GM12891 (cell line): Measurements from ENCODE around the gene PEX14.
"Not testable (repeated sequence)": the region's sequence is repeated elsewhere in the genome, so short reads cannot be mapped to it uniquely, and the experiment has no call there.

Source experiments
- DNase-seq: peaks from one replicate; pipeline ENCODE4 v3.0.0; 2011; ENCODE audit warnings: low spot score; ENCODE audit not compliant: insufficient read length
- FAIRE-seq: peaks from 2 replicates; lab custom pipeline; 2011; peaks lifted over from hg19 to GRCh38; lab: Jason Lieb, UNC
- PAX5 ChIP-seq: IDR thresholded peaks from 2 replicates; pipeline ENCODE4 v1.6.1; 2011; ENCODE audit warnings: low read length, moderate library complexity, mild to moderate bottlenecking; ENCODE audit not compliant: insufficient read depth, severe bottlenecking
- POLR2A ChIP-seq: IDR thresholded peaks from 2 replicates; pipeline ENCODE4 v1.6.1; 2011; ENCODE audit warnings: low read depth, low read length, control low read depth
- POLR2AphosphoS5 ChIP-seq: IDR thresholded peaks from 2 replicates; pipeline ENCODE4 v1.6.1; 2011; ENCODE audit warnings: low read depth, low read length, control low read depth
- POU2F2 ChIP-seq: IDR thresholded peaks from 2 replicates; pipeline ENCODE4 v1.6.1; 2011; ENCODE audit warnings: low read depth, mild to moderate bottlenecking, control low read depth, low read length, moderate library complexity
- SPI1 ChIP-seq: IDR thresholded peaks from 2 replicates; pipeline ENCODE4 v1.6.1; 2011; ENCODE audit warnings: low read depth, low read length, control low read depth
- TAF1 ChIP-seq: IDR thresholded peaks from 2 replicates; pipeline ENCODE4 v1.6.1; 2011; ENCODE audit warnings: low read depth, low read length, control low read depth

Gene PEX14

DNA sequence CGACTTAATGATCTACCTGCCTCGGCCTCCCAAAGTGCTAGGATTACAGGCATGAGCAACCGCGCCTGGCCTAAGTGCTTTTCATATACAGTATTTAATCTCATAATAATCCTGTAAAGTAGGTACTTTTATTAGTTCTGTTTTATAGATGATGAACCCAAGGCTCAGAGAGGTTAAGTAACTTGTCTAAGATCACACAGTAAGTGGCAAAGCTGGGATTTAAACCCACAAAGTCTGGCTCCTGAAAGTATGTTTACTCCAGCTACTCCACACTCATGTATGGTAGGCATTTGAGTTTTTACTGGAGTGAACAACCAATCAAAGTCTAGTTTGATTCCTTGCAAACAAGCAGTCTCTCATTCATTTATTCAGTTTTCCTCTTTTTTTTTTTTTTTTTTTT lies 4.7 kb upstream of the PEX14 start:
- TF ChIP-seq POU2F2: no peak
- no peak for TF ChIP-seq PAX5
- TF ChIP-seq POLR2A: no peak
- TF ChIP-seq TAF1: no peak
- TF ChIP-seq SPI1: no peak
- TF ChIP-seq POLR2AphosphoS5: no peak
- no peak for FAIRE-seq
- no peak for DNase-seq

- no peak for TF ChIP-seq POLR2AphosphoS5
- TF ChIP-seq TAF1: no peak
- TF ChIP-seq POLR2A: no peak
- no peak for TF ChIP-seq POU2F2
- no peak for TF ChIP-seq SPI1
- no peak for TF ChIP-seq PAX5
- FAIRE-seq (no peak), DNase-seq (no peak)
Observed at GRCh38 chr1:10471411-10472219, 3.1 kb upstream of the PEX14 start.

DNA sequence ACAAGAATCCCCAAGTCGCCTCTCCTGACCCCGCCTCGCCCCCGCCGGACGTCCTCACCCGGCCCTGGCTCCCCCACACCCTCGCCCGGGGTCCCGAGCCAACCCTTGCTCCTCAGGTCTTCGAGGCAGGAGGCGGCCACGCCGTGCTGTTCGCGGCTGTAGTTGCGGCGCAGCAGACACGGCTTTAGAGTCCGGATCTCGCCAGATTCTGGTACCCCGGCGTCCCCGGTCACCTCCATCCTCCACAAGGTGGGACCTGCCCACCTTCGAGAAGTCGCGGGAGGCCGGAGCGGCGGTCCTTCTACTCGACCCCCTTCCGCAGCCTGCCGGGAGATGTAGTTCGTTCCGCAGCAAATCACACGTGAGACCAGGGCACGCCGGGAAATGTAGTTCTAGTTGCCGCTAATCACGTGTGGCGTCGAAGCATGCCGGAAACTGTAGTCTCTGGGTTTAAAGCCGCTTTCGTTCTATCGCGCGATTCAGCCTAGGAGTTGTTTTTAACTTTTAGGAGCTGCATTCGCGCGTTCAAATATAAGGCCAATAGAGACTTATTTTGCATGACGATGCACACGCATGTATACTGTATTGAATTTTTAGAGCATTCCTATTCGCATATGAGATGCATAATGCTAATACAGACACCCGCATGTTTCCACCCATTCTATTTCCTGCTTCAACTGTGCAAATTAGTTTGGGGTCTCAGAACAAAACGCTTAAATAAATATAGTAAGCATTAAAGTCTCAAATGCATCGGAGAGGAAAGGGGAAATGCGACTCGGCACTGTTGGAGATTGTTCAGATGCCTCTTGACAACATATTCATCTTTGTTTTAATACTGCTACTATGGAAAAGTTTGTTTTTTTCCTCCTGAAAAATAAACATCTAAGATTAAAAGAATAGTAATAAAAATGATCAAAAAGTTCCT lies 2.3 kb upstream of the PEX14 start, which contains the start of gene DFFA:
DFFA (minus strand) TSS at position 310 of the 925 bp plus-strand sequence; CDS start at position 239, 71 bp downstream.
- DNase-seq (peak; percentile 83), FAIRE-seq (peak; percentile 96)
- TF ChIP-seq TAF1: peak; percentile 78
- peak; percentile 59 for TF ChIP-seq SPI1
- no peak; the same call in 1 of the 2 replicates for TF ChIP-seq POU2F2
- peak; percentile 84 for TF ChIP-seq PAX5
- TF ChIP-seq POLR2AphosphoS5: peak; percentile 76; the same call in 1 of the 2 replicates
- TF ChIP-seq POLR2A: peak; percentile 81

DNA sequence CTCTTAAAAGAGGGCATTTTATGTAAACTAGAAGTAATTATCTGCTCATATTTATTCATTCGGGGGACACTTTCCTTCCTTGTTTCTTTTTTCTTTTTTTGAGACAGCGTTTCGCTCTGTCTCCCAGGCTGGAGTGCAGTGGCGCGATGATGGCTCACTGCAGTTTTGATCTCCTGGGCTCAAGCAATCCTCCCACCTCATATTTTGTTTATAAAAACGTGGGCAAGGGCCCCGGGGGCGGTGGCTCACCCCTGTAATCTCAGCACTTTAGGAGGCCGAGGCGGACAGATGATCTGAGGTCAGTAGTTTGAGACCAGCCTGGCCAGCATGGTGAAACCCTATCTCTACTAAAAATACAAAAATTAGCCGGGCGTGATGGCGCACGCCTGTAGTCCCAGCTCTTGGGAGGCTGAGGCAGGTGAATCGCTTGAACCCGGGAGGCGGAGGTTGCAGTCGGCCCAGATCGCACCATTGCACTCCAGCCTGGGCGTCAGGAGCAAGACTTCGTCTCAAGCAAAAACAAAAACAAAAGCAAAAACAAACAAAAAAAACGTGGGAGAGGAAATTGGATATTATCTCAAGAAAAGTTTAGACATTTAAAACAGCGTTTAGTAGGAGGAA lies 1.5 kb upstream of the PEX14 start:
- no peak for TF ChIP-seq PAX5
- TF ChIP-seq POU2F2: no peak
- no peak for TF ChIP-seq POLR2AphosphoS5
- TF ChIP-seq POLR2A: no peak
- TF ChIP-seq TAF1: no peak
- no peak for TF ChIP-seq SPI1
- DNase-seq (no peak), FAIRE-seq (no peak)

DNA sequence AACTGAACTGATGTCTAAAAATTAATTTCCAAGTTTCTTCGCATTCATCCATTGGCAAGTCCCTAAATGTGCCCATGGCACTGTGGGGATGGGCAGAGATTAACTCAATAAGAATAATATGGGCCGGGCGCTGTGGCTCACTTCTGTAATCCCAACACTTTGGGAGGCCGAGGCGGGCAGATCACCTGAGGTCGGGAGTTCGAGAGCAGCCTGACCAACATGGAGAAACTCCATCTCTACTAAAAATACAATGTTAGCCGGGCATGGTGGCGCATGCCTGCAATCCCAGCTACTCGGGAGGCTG lies 489 bp upstream of the PEX14 start:
- not testable (repeated sequence) for DNase-seq, FAIRE-seq

DNA sequence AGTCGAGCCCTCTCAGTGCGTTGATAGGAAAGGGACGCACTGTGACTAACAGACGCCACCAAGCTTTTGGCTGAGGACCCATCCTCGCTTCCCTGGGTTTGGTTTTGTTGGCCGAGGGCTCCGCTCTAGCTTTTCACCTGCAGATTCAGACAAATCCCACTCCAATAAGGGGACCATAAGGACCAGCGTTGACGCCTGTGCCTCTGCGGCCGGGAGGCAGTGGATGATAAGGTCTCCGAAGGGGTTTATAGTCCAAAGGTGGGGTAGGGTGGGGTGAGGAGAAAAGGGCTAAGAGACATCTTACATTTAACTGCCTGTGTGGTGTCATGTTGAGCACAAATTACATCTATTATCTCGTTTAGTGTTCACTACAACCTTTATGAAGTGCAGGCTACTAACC lies 760 bp downstream of the PEX14 start:
- FAIRE-seq (no peak), DNase-seq (no peak)
- TF ChIP-seq SPI1: no peak
- TF ChIP-seq TAF1: no peak
- no peak for TF ChIP-seq POLR2AphosphoS5

- no peak for TF ChIP-seq POU2F2
- no peak for TF ChIP-seq POLR2AphosphoS5
- TF ChIP-seq POLR2A: no peak
- TF ChIP-seq PAX5: no peak
- no peak for TF ChIP-seq SPI1
- TF ChIP-seq TAF1: no peak
- DNase-seq (no peak), FAIRE-seq (no peak)
Observed at GRCh38 chr1:10479296-10479695, 4.5 kb downstream of the PEX14 start.

DNA sequence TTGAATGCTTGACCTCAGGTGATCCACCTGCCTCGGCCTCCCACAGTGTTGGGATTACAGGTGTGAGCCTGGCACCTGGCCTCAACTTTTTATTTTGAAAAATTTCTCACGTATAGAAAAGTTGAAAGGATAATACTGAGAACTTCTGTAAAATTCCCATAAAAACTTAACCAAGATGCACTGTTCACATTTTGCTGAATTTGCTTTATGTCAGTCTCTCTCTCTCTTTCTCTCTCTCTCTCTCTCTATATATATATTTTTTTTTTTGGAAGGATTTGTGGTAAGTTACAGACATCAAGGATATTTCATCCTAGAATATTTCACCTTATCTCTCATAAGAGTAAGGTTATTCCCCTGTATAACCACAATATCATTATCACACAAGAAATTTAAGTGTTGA lies 5.9 kb downstream of the PEX14 start:
- TF ChIP-seq PAX5 (no peak), SPI1 (no peak), POLR2AphosphoS5 (no peak), POLR2A (no peak), TAF1 (no peak), POU2F2 (no peak)
- DNase-seq (no peak), FAIRE-seq (no peak)

DNA sequence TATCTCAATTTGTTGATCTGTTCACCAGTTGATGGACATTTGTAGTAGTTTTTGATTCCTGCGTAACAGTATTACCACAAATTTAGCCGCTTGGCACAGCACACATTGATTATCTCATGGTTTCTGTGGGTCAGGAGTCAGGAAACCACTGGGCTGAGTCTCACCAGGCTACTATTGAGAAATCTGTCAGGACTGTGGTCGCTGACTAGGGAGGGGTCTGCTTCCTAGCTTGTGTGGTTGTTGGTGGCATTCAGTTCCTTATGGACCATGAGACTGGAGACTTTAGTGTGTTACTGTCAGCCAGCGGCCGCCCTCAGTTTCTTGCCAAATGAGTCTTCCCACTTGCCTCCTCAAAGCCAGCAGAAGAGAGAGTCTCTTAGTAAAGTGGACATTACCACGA lies 9.8 kb downstream of the PEX14 start:
- no peak for TF ChIP-seq SPI1
- TF ChIP-seq POLR2AphosphoS5: no peak
- no peak for DNase-seq
- no peak for FAIRE-seq
